Breast epithelium (tissue), 4 donors: ENCODE results near the gene CPEB2. TPM values are rescaled to one million over a fixed set of nuclear protein-coding genes. Genes with fewer than 3 reads are reported as not detected.

Experiments used
- DNase-seq, 2 donors: peaks; one replicate each; pipeline ENCODE4 v3.0.0-alpha.2; 2019; ENCODE audit warnings: low spot score in 2 of 2
- H3K27ac ChIP-seq, 2 donors: fragments of 200-600 bp; sonication (generic) in 1 of 2; one replicate each; pipeline ENCODE4 v1.5.1; 2016 to 2019; ENCODE audit warnings: mild to moderate bottlenecking in 1 of 2
- H3K27me3 ChIP-seq, 2 donors: fragments of 200-600 bp; sonication (generic) in 1 of 2; one replicate each; pipeline versions ENCODE4 v1.5.1 to v1.6.0; 2017 to 2019; ENCODE audit warnings: control low read depth in 1 of 2, mild to moderate bottlenecking in 1 of 2
- H3K36me3 ChIP-seq: fragments of 200-600 bp; one replicate; pipeline ENCODE4 v1.5.1; 2019
- H3K4me1 ChIP-seq, 2 donors: fragments of 200-600 bp; sonication (generic); one replicate each; pipeline ENCODE4 v1.5.1; 2016 to 2019; ENCODE audit warnings: control low read depth in 1 of 2
- H3K4me3 ChIP-seq, 3 donors: fragments of 200-600 bp; sonication (generic); 1 replicate in 2 of 3; 2 replicates in 1 of 3; pipeline ENCODE4 v1.5.1; 2016 to 2019; ENCODE audit warnings: mild to moderate bottlenecking in 3 of 3, moderate library complexity in 2 of 3
- H3K9me3 ChIP-seq, 2 donors: fragments of 200-600 bp; sonication (generic) in 1 of 2; one replicate each; pipeline ENCODE4 v1.5.1; 2016 to 2019; ENCODE audit warnings: control low read depth in 1 of 2
- CTCF ChIP-seq, 3 donors: fragments of 450-650 bp; IDR thresholded peaks; one replicate each; pipeline ENCODE4 v1.5.1; 2016 to 2017; ENCODE audit warnings: antibody characterized with exemption in 3 of 3, mild to moderate bottlenecking in 3 of 3, moderate library complexity in 3 of 3
- POLR2A ChIP-seq: fragments of 450-650 bp; IDR thresholded peaks from one replicate; pipeline ENCODE4 v1.6.1; 2016; ENCODE audit warnings: antibody characterized with exemption, mild to moderate bottlenecking, moderate library complexity
- POLR2AphosphoS5 ChIP-seq, 3 donors: sonication (generic); formaldehyde crosslinking; IDR thresholded peaks; one replicate each; pipeline ENCODE4 v1.6.1; 2017; ENCODE audit warnings: antibody characterized with exemption in 3 of 3
- intact Hi-C: fragments of 100-400 bp; cut with DNase I; formaldehyde crosslinking; loops from one replicate; pipeline ENCODE4 v1.15.1; 2023; ENCODE audit warnings: low total_unique reads
- total RNA-seq, 3 donors: library from RNA; depleted of rRNA; stranded (reverse); fragments of >200 nt; gene quantifications; one replicate each; pipeline ENCODE4 v1.1.0, GENCODE V29; 2016

CPEB2 gene
- total RNA-seq, 3 donors from 2014 or later: 16.7 to 33.4 (median 26.4) TPM

DNA sequence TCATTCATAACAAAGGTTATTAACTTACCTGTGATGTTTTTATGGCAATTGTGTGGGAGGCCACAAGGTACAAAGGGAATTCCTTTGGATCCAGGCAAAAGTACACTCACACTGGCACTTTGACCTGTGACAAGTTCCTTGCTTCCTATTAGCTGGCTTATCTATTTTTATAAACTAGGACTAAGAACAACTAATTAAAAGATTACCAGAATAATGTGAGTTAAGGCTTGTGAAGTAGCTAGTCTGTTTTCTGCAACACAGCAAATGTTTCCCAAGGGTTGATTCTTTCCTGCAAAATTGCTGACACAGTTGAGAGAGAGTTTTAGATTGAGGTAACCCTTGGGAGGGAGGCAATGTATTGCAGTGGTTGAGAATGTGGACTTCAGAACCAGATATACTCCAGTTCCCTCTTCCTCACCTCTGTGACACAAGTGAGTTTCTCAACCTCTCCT lies 107.9 kb downstream of the CPEB2 start:
- no peaks in the 10 kb centered on the region for H3K27me3 ChIP-seq
- TF ChIP-seq POLR2A (no peak), CTCF (IDR thresholded peaks at IDR 0.05) (no peak), POLR2AphosphoS5 (IDR thresholded peaks at IDR 0.05) (no peak)
- no peak overlapping the region for H3K27ac ChIP-seq
- intact Hi-C loops: no loop called here
- H3K36me3 ChIP-seq: no peaks in the 10 kb centered on the region
- H3K9me3 ChIP-seq: no peaks in the 10 kb centered on the region
- no peaks in the 10 kb centered on the region for H3K4me1 ChIP-seq
- no peak for DNase-seq
- H3K4me3 ChIP-seq: no peak overlapping the region

GRCh38 chr4:15116509-15117079 lies 114.3 kb downstream of the CPEB2 start:
- Histone ChIP-seq H3K4me1 (no peaks in the 10 kb centered on the region), H3K27ac (no peak overlapping the region), H3K27me3 (no peaks in the 10 kb centered on the region), H3K4me3 (no peak overlapping the region), H3K9me3 (no peaks in the 10 kb centered on the region), H3K36me3 (no peaks in the 10 kb centered on the region)
- intact Hi-C loops: no loop called here
- no peak for DNase-seq
- TF ChIP-seq CTCF (IDR thresholded peaks at IDR 0.05) (no peak), POLR2AphosphoS5 (IDR thresholded peaks at IDR 0.05) (no peak), POLR2A (no peak)

GRCh38 chr4:15117270-15117946 lies 115.1 kb downstream of the CPEB2 start:
- H3K4me3 ChIP-seq: no peak overlapping the region
- intact Hi-C loops: no loop called here
- TF ChIP-seq POLR2A: no peak
- no peak for TF ChIP-seq POLR2AphosphoS5 (IDR thresholded peaks at IDR 0.05)
- no peak for TF ChIP-seq CTCF (IDR thresholded peaks at IDR 0.05)
- H3K4me1 ChIP-seq: no peaks in the 10 kb centered on the region
- no peaks in the 10 kb centered on the region for H3K36me3 ChIP-seq
- H3K9me3 ChIP-seq: no peaks in the 10 kb centered on the region
- DNase-seq: no peak
- no peak overlapping the region for H3K27ac ChIP-seq
- H3K27me3 ChIP-seq: no peaks in the 10 kb centered on the region

- intact Hi-C loops: no loop called here
- no peaks in the 10 kb centered on the region for H3K9me3 ChIP-seq
- no peak for DNase-seq
- TF ChIP-seq POLR2A: no peak
- no peak for TF ChIP-seq CTCF (IDR thresholded peaks at IDR 0.05)
- no peak for TF ChIP-seq POLR2AphosphoS5 (IDR thresholded peaks at IDR 0.05)
- no peak overlapping the region for H3K27ac ChIP-seq
- H3K4me1 ChIP-seq: no peaks in the 10 kb centered on the region
- H3K27me3 ChIP-seq: no peaks in the 10 kb centered on the region
- no peak overlapping the region for H3K4me3 ChIP-seq
- no peaks in the 10 kb centered on the region for H3K36me3 ChIP-seq
These were observed 116.0 kb downstream of the CPEB2 start for GRCh38 chr4:15118292-15118691.
